Activated gamma-delta T cell treated with anti-CD3 and anti-CD28 coated beads, Interleukin-2, amount 50 U/mL, for 16 hours (primary cell): ENCODE data around the gene MYL5.
"Not testable (repeated sequence)": the region's sequence is repeated elsewhere in the genome, so short reads cannot be mapped to it uniquely, and the experiment has no call there.

Experiments
- DNase-seq: peaks from one replicate; pipeline ENCODE4 v3.0.0-alpha.2; 2020; ENCODE audit warnings: low read depth

The MYL5 gene

GRCh38 chr4:729336-730315, 55.3 kb downstream of the MYL5 start:
- no peak for DNase-seq

GRCh38 chr4:730511-730910, 56.2 kb downstream of the MYL5 start:
- DNase-seq, result no peak

DNA sequence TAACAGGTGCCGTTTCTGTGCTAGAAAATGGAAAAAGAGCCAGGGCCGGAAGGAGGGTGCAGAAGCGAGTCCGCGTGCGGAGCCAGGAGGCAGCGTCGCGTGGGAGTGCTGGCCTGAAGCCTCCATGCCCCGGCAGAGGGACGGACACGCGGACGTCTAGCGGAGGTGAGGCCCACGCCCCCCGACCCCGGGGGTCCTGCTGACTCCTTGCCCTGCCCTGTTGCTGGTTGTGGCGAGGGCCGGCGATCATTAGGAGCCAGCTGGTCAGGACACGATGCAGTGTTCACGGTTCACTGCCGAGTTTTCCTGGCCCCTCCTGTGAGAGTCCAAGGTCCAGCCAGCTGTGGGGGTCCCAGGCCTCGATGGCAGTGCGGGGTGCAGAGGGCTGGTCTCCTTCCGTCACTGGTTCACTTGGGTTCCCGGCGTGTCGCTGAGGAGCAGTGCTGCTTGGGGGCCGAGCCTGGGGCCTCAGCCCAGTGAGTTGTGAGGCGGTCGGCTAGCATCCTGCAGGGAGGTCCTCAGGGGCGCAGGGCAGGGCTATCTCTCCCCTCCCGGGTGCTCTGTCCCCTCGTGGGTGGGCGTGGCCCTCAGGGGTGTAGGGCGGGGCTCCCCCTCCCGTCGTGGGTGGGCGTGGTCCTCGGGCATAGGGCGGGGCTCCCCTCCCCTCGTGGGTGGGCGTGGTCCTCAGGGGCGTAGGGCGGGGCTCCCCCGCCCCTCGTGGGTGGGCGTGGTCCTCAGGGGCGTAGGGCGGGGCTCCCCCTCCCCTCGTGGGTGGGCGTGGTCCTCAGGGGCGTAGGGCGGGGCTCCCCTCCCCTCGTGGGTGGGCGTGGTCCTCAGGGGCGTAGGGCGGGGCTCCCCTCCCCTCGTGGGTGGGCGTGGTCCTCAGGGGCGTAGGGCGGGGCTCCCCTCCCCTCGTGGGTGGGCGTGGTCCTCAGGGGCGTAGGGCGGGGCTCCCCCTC, 56.9 kb downstream of the MYL5 start:
- not testable (repeated sequence) for DNase-seq
